ENCODE data around the gene SSBP3.

The SSBP3 gene

DNA sequence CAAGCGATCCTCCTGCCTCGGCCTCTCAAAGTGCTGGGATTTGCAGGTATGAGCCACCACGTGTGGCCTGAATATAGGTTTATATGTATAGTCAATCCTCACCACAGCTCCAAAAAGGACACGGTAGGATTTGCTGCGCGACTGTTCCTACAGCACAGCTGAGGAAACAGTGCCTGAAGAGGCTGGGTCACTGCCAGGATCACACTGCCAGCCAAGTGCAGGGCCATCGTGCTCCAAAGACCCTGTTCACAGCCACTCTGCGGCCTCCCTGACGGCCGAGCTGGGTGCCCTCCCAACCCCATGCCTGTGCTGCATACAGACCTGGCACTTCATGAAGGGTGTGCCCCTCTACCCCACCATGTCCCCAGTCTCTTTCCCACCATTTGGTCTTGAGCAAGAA, 134.9 kb downstream of the SSBP3 start:
- no peak for DNase-seq (ENCODE audit: low read depth in 1 of 2, low spot score in 1 of 2)

GRCh38 chr1:54270543-54270942, 135.7 kb downstream of the SSBP3 start:
- DNase-seq (ENCODE audit: low read depth in 1 of 2, low spot score in 1 of 2) = no peak

- no peak for DNase-seq (ENCODE audit: low read depth in 1 of 2, low spot score in 1 of 2)
Observed at GRCh38 chr1:54268762-54269297, 137.4 kb downstream of the SSBP3 start.

- no peak for DNase-seq (ENCODE audit: low read depth in 1 of 2, low spot score in 1 of 2)
Observed at GRCh38 chr1:54267815-54268761, 138.1 kb downstream of the SSBP3 start.

- no peak for DNase-seq (ENCODE audit: low read depth in 1 of 2, low spot score in 1 of 2)
Observed at GRCh38 chr1:54266908-54267307, 139.3 kb downstream of the SSBP3 start.

GRCh38 chr1:54266195-54266594, 140.0 kb downstream of the SSBP3 start:
- no peak for DNase-seq (ENCODE audit: low read depth in 1 of 2, low spot score in 1 of 2)

- no peak for DNase-seq (ENCODE audit: low read depth in 1 of 2, low spot score in 1 of 2)
Observed at GRCh38 chr1:54265659-54266058, 140.5 kb downstream of the SSBP3 start.

GRCh38 chr1:54265126-54265525, 141.1 kb downstream of the SSBP3 start:
- DNase-seq (ENCODE audit: low read depth in 1 of 2, low spot score in 1 of 2) = no peak

DNA sequence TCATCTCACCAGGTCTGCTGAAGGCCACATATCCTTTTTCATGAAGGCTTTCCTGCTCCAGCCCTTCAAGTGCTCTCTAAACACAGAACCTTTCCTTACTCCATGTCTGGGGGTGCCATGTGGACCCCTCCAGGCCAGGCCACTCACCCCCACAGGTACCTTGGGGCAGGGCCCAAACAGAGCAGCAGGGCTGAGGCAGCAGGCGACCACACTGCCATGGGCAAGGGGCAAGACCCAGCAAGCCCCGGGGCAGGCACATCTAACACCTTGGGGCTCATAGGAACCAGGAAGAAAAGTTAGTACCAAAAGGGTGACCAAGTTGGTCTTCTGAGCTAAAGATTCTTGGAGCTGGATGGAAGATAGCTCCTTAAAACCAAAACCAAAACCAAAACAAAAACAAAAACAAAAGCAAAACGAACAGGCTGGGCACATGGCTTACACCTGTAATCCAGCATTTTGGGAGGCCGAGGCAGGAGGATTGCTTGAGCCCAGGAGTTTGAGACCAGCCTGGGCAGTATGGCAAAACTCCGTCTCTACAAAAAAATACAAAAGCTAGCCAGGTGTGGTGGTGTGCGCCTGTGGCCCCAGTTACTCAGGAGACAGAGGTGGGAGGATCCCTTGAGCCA, 142.5 kb downstream of the SSBP3 start:
- DNase-seq (ENCODE audit: low read depth in 1 of 2, low spot score in 1 of 2) = no peak

DNA sequence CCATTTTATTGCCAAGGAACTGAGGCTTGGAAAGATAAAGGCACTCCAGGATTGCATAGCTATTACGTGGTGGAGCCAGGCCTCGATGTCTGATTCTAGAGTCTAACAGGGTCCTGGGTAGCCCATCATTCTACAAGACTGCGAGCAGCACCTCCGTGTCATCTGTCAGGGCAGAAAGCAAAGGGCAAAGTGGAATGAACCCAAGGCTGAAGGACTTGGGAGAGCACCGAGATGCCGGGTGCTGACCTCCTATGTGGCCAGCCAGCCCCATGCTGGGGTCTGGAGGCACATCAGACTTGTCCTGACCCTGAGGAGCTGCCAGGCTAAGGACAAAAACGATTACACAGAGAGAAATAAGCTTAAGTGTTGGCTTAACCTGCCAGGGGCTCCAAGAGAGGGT, 143.9 kb downstream of the SSBP3 start:
- no peak for DNase-seq (ENCODE audit: low read depth in 1 of 2, low spot score in 1 of 2)

- no peak for DNase-seq (ENCODE audit: low read depth in 1 of 2, low spot score in 1 of 2)
Observed at GRCh38 chr1:54260810-54261209, 145.4 kb downstream of the SSBP3 start.

DNA sequence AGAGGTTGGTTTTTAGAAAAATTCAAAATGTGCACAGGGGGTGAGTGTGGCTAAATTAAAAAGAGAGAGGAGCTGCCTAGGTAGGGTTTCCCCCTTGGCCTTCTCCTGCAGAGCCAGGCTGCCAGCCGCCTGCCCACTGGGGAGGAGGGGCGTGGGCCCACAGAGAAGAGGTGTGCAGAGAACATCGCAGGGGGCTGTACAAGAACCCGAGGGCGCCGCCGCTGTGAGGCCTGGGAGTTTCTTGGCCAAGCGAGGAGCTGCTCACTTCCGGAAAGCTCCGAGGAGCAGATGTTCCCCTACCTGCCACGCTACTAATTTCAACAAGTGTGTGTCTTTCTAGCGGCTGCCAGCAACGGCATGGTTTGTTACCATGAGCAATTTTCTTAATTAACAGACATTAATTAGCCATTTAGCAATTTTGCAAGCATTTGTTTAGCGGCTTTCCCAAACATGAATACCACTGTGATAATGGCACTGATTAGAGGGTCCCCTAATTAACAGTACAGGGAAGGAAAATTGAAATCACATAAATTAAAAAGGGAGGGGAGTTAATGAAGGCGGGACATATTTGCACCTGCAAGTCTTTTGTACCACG, 146.6 kb downstream of the SSBP3 start:
- no peak for DNase-seq (ENCODE audit: low read depth in 1 of 2, low spot score in 1 of 2)

- no peak for DNase-seq (ENCODE audit: low read depth in 1 of 2, low spot score in 1 of 2)
Observed at GRCh38 chr1:54257876-54258275, 148.3 kb downstream of the SSBP3 start.

DNA sequence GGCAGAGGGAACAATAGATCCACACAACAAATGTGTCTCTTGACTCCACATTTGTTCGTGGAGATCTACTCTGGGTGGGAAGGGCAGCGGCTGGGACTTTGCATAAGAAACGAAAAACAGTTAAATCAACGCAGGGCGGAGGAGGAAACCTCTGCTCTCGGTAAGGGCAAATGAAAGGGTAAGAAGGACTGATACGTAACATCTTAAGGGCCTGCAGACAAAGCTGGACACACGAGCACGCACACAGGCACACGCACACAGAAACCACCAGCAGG, 148.9 kb downstream of the SSBP3 start:
- DNase-seq (ENCODE audit: low read depth in 1 of 2, low spot score in 1 of 2) = no peak

- no peak for DNase-seq (ENCODE audit: low read depth in 1 of 2, low spot score in 1 of 2)
Observed at GRCh38 chr1:54256522-54257345, 149.5 kb downstream of the SSBP3 start.

DNA sequence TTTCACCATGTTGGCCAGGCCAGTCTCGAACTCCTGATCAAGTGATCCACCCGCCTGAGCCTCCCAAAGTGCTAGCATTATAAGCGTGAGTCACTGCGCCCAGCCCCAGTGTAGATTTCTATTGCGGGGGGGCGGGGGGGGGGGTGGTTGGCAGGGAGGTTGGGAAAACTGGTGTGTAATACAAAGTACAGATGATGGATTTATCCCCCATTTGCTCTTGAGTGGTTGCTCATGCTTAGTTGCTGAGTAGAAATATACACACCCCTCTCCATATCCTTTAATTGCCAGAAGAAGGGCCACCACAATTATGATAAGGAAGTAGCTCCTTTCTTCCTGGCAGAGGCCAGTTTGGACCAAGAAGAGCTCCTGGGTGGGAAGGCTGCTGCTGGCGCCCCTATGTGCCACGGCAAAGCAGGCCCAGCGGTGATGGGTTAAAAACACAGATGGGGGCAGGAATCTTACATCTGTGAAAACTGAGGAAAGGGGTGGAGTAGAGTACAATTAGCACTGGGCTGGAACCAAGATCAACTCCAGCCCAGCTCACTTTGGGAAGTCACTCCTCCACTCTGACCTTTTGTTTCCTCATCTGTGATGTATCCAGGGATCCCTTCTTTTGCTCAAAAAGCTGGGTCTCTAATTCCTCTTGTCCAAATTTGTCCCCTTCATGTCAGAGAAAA, 151.0 kb downstream of the SSBP3 start:
- DNase-seq (ENCODE audit: low read depth in 1 of 2, low spot score in 1 of 2) = no peak

- no peak for DNase-seq (ENCODE audit: low read depth in 1 of 2, low spot score in 1 of 2)
Observed at GRCh38 chr1:54254055-54254454, 152.1 kb downstream of the SSBP3 start.

GRCh38 chr1:54253480-54253879, 152.7 kb downstream of the SSBP3 start:
- DNase-seq (ENCODE audit: low read depth in 1 of 2, low spot score in 1 of 2) = no peak

- no peak for DNase-seq (ENCODE audit: low read depth in 1 of 2, low spot score in 1 of 2)
Observed at GRCh38 chr1:54252371-54252936, 153.7 kb downstream of the SSBP3 start.

- no peak for DNase-seq (ENCODE audit: low read depth in 1 of 2, low spot score in 1 of 2)
Observed at GRCh38 chr1:54250670-54251069, 155.5 kb downstream of the SSBP3 start.
